GM12878 (cell line): ENCODE measurements around the gene FNDC3B. TPM values are rescaled to one million over a fixed set of nuclear protein-coding genes. Genes with fewer than 3 reads are reported as not detected.

ENCODE experiments used
- ATAC-seq: fragments of 200-7000 bp; cut with Tn5 transposase; 3 replicates; pipeline ENCODE4 v1.9.1; 2020; ENCODE audit warnings: mild to moderate bottlenecking, moderate library complexity
- BruUV-seq: library from RNA; stranded (reverse); fragments of 400-500 nt; replicated peaks from 2 replicates; lab custom pipeline; 2021; lab: Mats Ljungman, UMichigan
- CTCF ChIA-PET: fragments of 300-600 bp; sonication (Branson Sonifier 250); formaldehyde crosslinking; extraction: SDS; loops from one replicate; lab custom pipeline; 2021; ENCODE audit warnings: inconsistent platforms; lab: Yijun Ruan, JAX
- POLR2A ChIA-PET: fragments of 350-600 bp; formaldehyde crosslinking; extraction: SDS; loops from one replicate; lab custom pipeline; 2021; ENCODE audit warnings: inconsistent platforms; lab: Charles Lee
- RAD21 ChIA-PET: fragments of 300-600 bp; sonication (Branson Sonifier 250); formaldehyde crosslinking; loops from one replicate; lab custom pipeline; 2023; ENCODE audit warnings: antibody characterized with exemption; ENCODE audit not compliant: unreplicated experiment; lab: Charles Lee
- SMC1A ChIA-PET: fragments of 300-600 bp; sonication (Branson Sonifier 250); formaldehyde crosslinking; loops from one replicate; lab custom pipeline; 2023; ENCODE audit not compliant: unreplicated experiment, uncharacterized antibody; lab: Charles Lee
- DNase-seq: peaks from one replicate; pipeline ENCODE4 v3.0.0-alpha.2; 2011; ENCODE audit warnings: low read depth, low spot score
- FAIRE-seq: peaks from 3 replicates; lab custom pipeline; 2011; peaks lifted over from hg19 to GRCh38; lab: Jason Lieb, UNC
- H2AFZ ChIP-seq: 2 replicates; pipeline ENCODE4 v1.6.0; 2011; ENCODE audit warnings: low read depth, low read length, control low read depth; ENCODE audit not compliant: control insufficient read depth
- H3K27ac ChIP-seq: 2 replicates; pipeline ENCODE4 v1.5.1; 2011; ENCODE audit warnings: control low read depth; ENCODE audit not compliant: control insufficient read depth, insufficient read depth
- H3K27me3 ChIP-seq, 2 experiments: replicated peaks in 1 of 2; 2 replicates each; pipeline versions ENCODE4 v1.6.0 to v1.6.1; 2011; ENCODE audit warnings: low read length in 1 of 2; ENCODE audit not compliant: control insufficient read depth in 2 of 2, insufficient read depth in 2 of 2
- H3K36me3 ChIP-seq, 2 experiments: 2 replicates each; pipeline ENCODE4 v1.5.1; 2011; ENCODE audit warnings: low read length in 1 of 2; ENCODE audit not compliant: control insufficient read depth in 2 of 2, insufficient read depth in 2 of 2
- H3K4me1 ChIP-seq: 2 replicates; pipeline ENCODE4 v1.6.1; 2011; ENCODE audit warnings: mild to moderate bottlenecking, low read length, moderate library complexity, mixed read lengths; ENCODE audit not compliant: control insufficient read depth, insufficient read depth
- H3K4me2 ChIP-seq: 2 replicates; pipeline ENCODE4 v1.6.0; 2011; ENCODE audit warnings: control low read depth; ENCODE audit not compliant: control insufficient read depth, insufficient read depth
- H3K4me3 ChIP-seq: fragments of 200-600 bp; sonication (generic); 2 replicates; pipeline ENCODE4 v1.5.1; 2016
- H3K79me2 ChIP-seq: 2 replicates; pipeline ENCODE4 v1.6.0; 2011; ENCODE audit warnings: low read length; ENCODE audit not compliant: control insufficient read depth, insufficient read depth
- H3K9ac ChIP-seq: 2 replicates; pipeline ENCODE4 v1.8.0; 2011; ENCODE audit warnings: low read length, control low read depth, mixed read lengths; ENCODE audit not compliant: control insufficient read depth, insufficient read depth
- H3K9me3 ChIP-seq: replicated peaks from 3 replicates; pipeline ENCODE4 v1.5.1; 2011; ENCODE audit warnings: mild to moderate bottlenecking, low read length; ENCODE audit not compliant: control insufficient read depth, insufficient read depth
- H4K20me1 ChIP-seq: 2 replicates; pipeline ENCODE4 v1.6.0; 2011; ENCODE audit not compliant: control insufficient read depth, insufficient read depth
- CHD1 ChIP-seq: IDR thresholded peaks from 2 replicates; pipeline ENCODE4 v1.6.1; 2012; ENCODE audit warnings: low read depth, low read length, improper control_type of control experiment
- IKZF2 ChIP-seq, 2 experiments: fragments of 450-650 bp; IDR thresholded peaks; 2 replicates each; pipeline ENCODE4 v1.6.1; 2017; ENCODE audit warnings: mild to moderate bottlenecking in 2 of 2, moderate library complexity in 2 of 2
- IRF4 ChIP-seq: IDR thresholded peaks from 2 replicates; pipeline ENCODE4 v1.6.1; 2011; ENCODE audit warnings: low read depth, low read length
- KDM1A ChIP-seq: fragments of 200-600 bp; sonication (generic); IDR thresholded peaks from 2 replicates; pipeline ENCODE4 v1.6.1; 2016; ENCODE audit warnings: borderline replicate concordance
- NBN ChIP-seq: fragments of 450-650 bp; IDR thresholded peaks from 2 replicates; pipeline ENCODE4 v1.6.1; 2016
- NR2F1 ChIP-seq: fragments of 450-650 bp; conservative IDR thresholded peaks from 2 replicates; pipeline ENCODE4 v1.6.1; 2017; ENCODE audit warnings: mild to moderate bottlenecking
- PML ChIP-seq: IDR thresholded peaks from 2 replicates; pipeline ENCODE4 v1.6.1; 2012; ENCODE audit warnings: low read length, inconsistent platforms
- POLR2A ChIP-seq: IDR thresholded peaks from 2 replicates; pipeline ENCODE4 v1.6.1; 2011; ENCODE audit warnings: low read depth, mild to moderate bottlenecking, low read length
- POU2F2 ChIP-seq: IDR thresholded peaks from 3 replicates; pipeline ENCODE4 v1.6.1; 2011; ENCODE audit warnings: low read depth, mild to moderate bottlenecking, low read length, borderline replicate concordance
- RAD21 ChIP-seq: IDR thresholded peaks from 2 replicates; pipeline ENCODE4 v1.6.1; 2011; ENCODE audit warnings: mild to moderate bottlenecking, low read depth, low read length, moderate library complexity; ENCODE audit not compliant: insufficient read depth
- SREBF1 ChIP-seq: IDR thresholded peaks from 2 replicates; pipeline ENCODE4 v1.6.1; 2012; ENCODE audit warnings: mild to moderate bottlenecking, low read length
- SRF ChIP-seq, 2 experiments: IDR thresholded peaks; 2 replicates each; pipeline ENCODE4 v1.6.1; 2011; ENCODE audit warnings: low read depth in 2 of 2, low read length in 2 of 2, mild to moderate bottlenecking in 1 of 2, moderate library complexity in 1 of 2
- TARDBP ChIP-seq: IDR thresholded peaks from 2 replicates; pipeline ENCODE4 v1.6.1; 2016; ENCODE audit warnings: borderline replicate concordance
- USF1 ChIP-seq: IDR thresholded peaks from 2 replicates; pipeline ENCODE4 v1.6.1; 2011; ENCODE audit warnings: borderline replicate concordance, low read depth, mild to moderate bottlenecking, moderate library complexity, mixed read lengths, low read length; ENCODE audit not compliant: insufficient read depth; ENCODE audit errors: extremely low read length
- YY1 ChIP-seq: IDR thresholded peaks from 2 replicates; pipeline ENCODE4 v1.6.1; 2011; ENCODE audit warnings: low read depth, mild to moderate bottlenecking, low read length
- WGBS: methylation state at CpG from one replicate; pipeline ENCODE4 v1.1.6; 2016; ENCODE audit warnings: low lambda C conversion rate; ENCODE audit not compliant: insufficient replicate concordance, insufficient coverage; ENCODE audit errors: missing lambda C conversion rate; 5-methylcytosine and 5-hydroxymethylcytosine counted together
- in situ Hi-C: fragments of 300-500 bp; cut with MboI; formaldehyde crosslinking; loops from 9 replicates; pipeline ENCODE4 v1.14.3; 2018; ENCODE audit warnings: mixed read lengths
- intact Hi-C: fragments of 100-400 bp; cut with micrococcal nuclease; formaldehyde crosslinking; loops from one replicate; pipeline ENCODE4 v1.14.2; 2022; ENCODE audit not compliant: unreplicated experiment
- polyA plus RNA-seq, 11 experiments: library from polyadenylated mRNA; depleted of rRNA in 4 of 11; unstranded in 6 of 11; stranded (reverse) in 5 of 11; fragments of >200 nt; fragmentation: Nextera tagmentation in 4 of 11; fragmentation: Illumina TruSeq in 1 of 11; extraction: Ambion mirVana in 4 of 11; extraction: Trizol in 1 of 11; gene quantifications; 1 replicate in 1 of 11; 2 replicates in 10 of 11; pipeline versions ENCODE4 v1.2.1 to v1.2.3, GENCODE V29; 2011 to 2016; ENCODE audit warnings: inconsistent platforms in 2 of 11, missing spikeins in 2 of 11, low read depth in 1 of 11
- total RNA-seq, 4 experiments: library from RNA; depleted of rRNA in 3 of 4; stranded (reverse); fragments of >200 nt in 3 of 4; fragmentation: Illumina TruSeq in 1 of 4; extraction: Trizol in 1 of 4; gene quantifications; 2 replicates each; pipeline versions ENCODE4 v1.2.1 to v1.2.3, GENCODE V29; 2013 to 2021
- TF ChIP-seq, protein P1 (sequence below): fragments of 450-650 bp; formaldehyde crosslinking; IDR thresholded peaks from 2 replicates; pipeline ENCODE4 v1.4.0; 2022; ENCODE audit warnings: mild to moderate bottlenecking, moderate library complexity
- TF ChIP-seq, protein P2 (sequence below): fragments of 450-650 bp; IDR thresholded peaks from 2 replicates; pipeline ENCODE4 v1.6.1; 2016; ENCODE audit warnings: mild to moderate bottlenecking

The FNDC3B gene
- total and polyA plus RNA-seq, 10 of the 15 experiments (the other 5 are each of a cell fraction or from before 2014, with no cell fraction given): 7.9 to 35.0 (median 18.5) TPM

DNA sequence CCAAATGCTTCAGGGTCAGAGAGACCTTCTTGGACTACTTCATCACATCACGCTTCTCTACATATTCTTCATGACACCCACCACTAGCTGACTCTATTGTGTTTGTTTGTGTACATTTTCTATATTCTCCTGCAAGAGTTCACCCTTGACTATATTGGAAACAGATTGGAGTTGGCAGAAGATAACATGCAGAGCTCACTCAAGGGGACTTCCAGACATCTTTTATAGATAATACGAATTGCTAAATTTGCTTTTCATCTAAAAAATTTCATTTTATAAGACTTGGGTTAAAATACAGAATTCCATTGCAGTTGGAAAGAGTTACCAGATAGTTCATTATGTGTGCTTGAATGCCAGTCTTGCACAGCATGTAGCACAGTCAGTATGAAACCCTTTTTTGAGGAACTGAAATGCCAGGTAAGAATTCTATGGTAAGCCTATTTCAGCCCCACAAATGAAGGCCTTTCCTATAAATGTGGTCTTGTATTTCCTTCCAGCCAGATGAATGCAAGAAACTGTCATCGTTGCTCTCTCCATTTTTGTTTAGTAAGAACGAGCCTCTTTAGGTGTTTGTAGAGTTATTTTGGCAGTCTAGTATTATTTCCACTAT, 231.3 kb downstream of the FNDC3B start (continued):
- TF ChIP-seq, protein P1, sequence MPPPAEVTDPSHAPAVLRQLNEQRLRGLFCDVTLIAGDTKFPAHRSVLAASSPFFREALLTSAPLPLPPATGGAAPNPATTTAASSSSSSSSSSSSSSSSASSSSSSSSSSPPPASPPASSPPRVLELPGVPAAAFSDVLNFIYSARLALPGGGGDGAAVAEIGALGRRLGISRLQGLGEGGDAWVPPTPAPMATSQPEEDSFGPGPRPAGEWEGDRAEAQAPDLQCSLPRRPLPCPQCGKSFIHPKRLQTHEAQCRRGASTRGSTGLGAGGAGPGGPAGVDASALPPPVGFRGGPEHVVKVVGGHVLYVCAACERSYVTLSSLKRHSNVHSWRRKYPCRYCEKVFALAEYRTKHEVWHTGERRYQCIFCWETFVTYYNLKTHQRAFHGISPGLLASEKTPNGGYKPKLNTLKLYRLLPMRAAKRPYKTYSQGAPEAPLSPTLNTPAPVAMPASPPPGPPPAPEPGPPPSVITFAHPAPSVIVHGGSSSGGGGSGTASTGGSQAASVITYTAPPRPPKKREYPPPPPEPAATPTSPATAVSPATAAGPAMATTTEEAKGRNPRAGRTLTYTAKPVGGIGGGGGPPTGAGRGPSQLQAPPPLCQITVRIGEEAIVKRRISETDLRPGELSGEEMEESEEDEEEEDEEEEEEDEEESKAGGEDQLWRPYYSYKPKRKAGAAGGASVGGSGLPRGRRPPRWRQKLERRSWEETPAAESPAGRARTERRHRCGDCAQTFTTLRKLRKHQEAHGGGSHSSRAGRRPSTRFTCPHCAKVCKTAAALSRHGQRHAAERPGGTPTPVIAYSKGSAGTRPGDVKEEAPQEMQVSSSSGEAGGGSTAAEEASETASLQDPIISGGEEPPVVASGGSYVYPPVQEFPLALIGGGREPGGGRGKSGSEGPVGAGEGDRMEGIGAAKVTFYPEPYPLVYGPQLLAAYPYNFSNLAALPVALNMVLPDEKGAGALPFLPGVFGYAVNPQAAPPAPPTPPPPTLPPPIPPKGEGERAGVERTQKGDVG (CRISPR knock-in tag): no peak
- TF ChIP-seq SREBF1 (no peak), CHD1 (no peak), PML (no peak)

- ChIA-PET CTCF (no interaction called here), RAD21 (interaction anchor here (0.6 to 1.6 kb wide), 6 partner anchors 86 to 236 kb away, joined by 3 to 5 read pairs (median 4); no protein-coding TSS in a partner anchor), POLR2A (interaction anchor here (1.5 kb wide), 1 partner anchor 130 kb away, joined by 4 read pairs; no protein-coding TSS in a partner anchor), SMC1A (interaction anchor here (0.6 to 1.8 kb wide), 8 partner anchors 9 to 394 kb away, joined by 3 to 7 read pairs (median 4); no protein-coding TSS in a partner anchor)
- 98% methylated on average over 9 of the region's 9 CpGs for WGBS
- H3K4me2 ChIP-seq: no peak overlapping the region
- H3K4me3 ChIP-seq: no peak overlapping the region
- ATAC-seq: no peak
- H3K27me3 ChIP-seq: no peaks in the 10 kb centered on the region
- H3K9ac ChIP-seq: no peak overlapping the region
- no peak for DNase-seq
- intact Hi-C loops (loop anchor here (5.0 to 10.0 kb wide), 3 partner anchors 209 to 427 kb away; partner anchors contain the start of genes FNDC3B and TMEM212), in situ Hi-C loops (no loop called here)
- FAIRE-seq: no peak
- H4K20me1 ChIP-seq: no peaks in the 10 kb centered on the region
- no peaks in the 10 kb centered on the region; the same call in 1 of the 2 replicates for H3K79me2 ChIP-seq
- no peaks in the 10 kb centered on the region for H3K9me3 ChIP-seq
- H3K4me1 ChIP-seq: peaks cover 19% of the 10 kb centered on the region
- no TSS peak for BruUV-seq
- peaks cover 0 to under 1% of the 10 kb centered on the region in 2 experiments; a peak in 3 of 4 replicates for H3K36me3 ChIP-seq
- H3K27ac ChIP-seq: no peak overlapping the region
- no peak overlapping the region for H2AFZ ChIP-seq
- TF ChIP-seq POU2F2 (no peak), IRF4 (no peak), KDM1A (no peak), YY1 (no peak), NBN (no peak), NR2F1 (no peak), POLR2A (no peak), USF1 (no peak), SRF (IDR thresholded peaks at IDR 0.05; ENCODE audit: low read depth in 2 of 2, low read length in 2 of 2) (no peak), TARDBP (no peak), RAD21 (no peak), IKZF2 (IDR thresholded peaks at IDR 0.05) (no peak)
- TF ChIP-seq, protein P2, sequence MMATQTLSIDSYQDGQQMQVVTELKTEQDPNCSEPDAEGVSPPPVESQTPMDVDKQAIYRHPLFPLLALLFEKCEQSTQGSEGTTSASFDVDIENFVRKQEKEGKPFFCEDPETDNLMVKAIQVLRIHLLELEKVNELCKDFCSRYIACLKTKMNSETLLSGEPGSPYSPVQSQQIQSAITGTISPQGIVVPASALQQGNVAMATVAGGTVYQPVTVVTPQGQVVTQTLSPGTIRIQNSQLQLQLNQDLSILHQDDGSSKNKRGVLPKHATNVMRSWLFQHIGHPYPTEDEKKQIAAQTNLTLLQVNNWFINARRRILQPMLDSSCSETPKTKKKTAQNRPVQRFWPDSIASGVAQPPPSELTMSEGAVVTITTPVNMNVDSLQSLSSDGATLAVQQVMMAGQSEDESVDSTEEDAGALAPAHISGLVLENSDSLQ: no peak
Measured at GRCh38 chr3:172271386-172271976, 232.1 kb downstream of the FNDC3B start.
